Astrocyte of the hippocampus (primary cell): ENCODE results near the gene MGMT.

Experiments
- DNase-seq: peaks from one replicate; pipeline ENCODE4 v3.0.0; 2011; ENCODE audit warnings: low read depth, low spot score

Gene MGMT

DNA sequence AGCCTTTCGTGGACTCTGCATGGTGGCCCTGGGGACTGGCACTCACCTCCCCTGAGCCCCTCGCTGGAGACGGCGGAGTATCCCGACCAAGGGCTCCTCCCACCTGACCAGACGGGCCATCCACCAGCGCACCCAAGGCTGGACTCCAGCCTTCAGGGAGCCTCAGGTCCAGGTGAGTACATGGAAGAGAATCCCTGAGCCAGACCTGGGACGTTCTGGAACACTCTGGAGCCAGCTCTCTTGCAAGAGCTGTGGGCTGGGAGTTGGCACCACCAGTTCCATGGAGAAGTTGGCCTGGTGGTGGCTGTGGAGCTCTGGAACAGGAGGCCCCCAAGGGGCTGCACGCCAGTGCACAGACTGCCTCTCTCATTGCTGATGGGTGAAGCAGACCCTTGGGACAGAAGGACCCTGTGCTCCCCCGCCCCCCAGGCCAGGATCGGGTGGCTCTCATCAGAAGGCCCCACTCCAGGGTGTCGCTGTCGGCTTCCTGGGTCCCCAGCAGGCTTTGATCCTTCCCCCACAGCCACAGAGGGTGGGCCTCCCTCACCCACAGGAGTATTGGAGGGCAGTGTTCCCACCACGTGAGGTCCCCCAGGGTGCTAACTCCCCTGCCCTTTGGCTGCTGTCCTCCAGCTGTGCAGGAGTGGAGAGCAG lies 307.2 kb downstream of the MGMT start:
- no peak for DNase-seq

DNA sequence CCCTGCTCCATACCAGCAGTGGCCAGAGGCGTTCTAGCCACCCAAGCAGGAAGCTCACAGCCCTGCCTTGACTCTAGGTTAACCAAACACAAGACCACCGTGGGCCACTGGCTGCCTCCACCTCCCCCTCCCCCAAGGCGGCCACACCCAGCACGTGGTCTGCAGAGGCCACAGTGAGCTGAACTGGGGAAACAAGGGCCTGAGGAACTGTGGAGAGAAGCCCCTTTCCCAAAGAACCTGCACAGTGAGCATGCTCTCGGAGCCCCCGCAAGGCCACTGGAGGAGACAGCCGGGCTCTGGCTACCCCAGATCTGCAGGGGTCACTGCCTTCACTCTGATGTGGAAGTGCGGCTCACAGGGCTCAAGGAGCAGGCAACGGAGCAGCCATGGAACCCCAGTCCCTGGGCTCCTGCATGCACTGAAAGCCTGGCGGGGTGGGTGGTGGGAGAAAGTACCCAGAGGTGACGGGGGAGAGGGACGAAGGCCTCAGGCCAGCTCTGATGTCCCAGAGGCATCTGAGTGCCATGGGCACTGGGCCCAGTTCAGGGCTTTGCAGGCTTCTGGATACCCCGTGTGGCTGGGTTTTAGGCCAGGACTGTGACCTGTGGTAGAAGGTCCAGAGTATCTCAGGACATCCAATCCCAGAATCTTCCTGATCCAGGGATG lies 307.8 kb downstream of the MGMT start:
- DNase-seq: no peak

DNA sequence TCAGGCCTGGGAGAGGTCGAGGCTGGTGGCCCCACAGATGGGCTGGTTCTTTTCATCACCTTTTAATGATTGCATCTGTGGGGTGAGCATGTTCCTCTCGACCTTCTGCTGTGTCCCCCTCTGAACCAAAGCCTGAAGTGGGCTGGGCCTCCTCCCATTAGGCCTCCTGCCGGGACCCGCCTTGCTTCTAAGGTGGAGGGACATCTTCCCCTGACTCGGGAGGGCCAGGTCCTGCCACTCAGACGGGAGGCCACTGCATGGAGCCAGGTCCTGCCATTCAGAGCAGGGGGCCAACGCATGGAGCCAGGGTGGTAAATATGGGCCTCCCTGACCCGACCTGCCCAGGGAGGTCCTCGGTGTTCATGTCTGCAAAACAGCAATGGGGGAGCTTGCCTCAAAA lies 308.6 kb downstream of the MGMT start:
- no peak for DNase-seq

DNA sequence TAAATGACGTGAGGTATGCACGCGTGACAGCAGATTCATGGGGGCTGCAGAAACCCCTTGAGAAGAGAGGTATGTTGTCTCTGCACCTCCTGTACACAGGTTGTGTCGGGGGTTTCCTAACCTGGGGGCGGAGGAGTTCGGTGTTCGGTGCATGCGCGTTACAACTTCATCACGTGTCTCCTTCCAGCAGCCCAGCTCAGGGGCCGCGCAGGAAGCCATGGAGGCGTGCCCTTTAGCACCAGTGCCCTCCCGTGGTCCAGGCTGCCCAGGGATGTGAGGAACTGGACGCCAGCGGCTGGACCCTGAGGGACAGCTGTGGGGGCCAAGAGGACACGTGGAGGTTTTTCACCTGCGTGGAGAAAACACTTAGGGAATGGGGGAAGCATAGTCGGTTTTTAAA lies 310.6 kb downstream of the MGMT start:
- DNase-seq: no peak

DNA sequence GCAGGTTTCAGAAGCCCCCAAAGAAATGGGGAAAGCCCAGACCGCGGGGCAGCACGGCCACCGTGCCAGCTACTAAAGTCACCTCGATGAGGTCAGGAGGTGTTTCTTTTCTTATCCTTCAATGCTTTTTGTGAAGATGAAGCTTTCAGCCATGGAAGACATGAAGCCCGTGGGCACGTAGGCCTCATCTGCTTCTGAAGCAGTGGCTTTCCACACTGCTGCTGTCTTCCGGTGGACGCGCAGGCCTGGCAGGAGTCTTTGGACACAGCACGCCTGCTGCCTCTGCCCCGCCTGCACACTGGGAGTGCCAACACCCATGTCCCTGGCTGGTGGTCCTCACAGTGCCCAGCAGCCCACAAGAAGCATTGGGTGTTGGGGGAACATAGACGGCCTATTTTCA lies 311.5 kb downstream of the MGMT start:
- DNase-seq: no peak

DNA sequence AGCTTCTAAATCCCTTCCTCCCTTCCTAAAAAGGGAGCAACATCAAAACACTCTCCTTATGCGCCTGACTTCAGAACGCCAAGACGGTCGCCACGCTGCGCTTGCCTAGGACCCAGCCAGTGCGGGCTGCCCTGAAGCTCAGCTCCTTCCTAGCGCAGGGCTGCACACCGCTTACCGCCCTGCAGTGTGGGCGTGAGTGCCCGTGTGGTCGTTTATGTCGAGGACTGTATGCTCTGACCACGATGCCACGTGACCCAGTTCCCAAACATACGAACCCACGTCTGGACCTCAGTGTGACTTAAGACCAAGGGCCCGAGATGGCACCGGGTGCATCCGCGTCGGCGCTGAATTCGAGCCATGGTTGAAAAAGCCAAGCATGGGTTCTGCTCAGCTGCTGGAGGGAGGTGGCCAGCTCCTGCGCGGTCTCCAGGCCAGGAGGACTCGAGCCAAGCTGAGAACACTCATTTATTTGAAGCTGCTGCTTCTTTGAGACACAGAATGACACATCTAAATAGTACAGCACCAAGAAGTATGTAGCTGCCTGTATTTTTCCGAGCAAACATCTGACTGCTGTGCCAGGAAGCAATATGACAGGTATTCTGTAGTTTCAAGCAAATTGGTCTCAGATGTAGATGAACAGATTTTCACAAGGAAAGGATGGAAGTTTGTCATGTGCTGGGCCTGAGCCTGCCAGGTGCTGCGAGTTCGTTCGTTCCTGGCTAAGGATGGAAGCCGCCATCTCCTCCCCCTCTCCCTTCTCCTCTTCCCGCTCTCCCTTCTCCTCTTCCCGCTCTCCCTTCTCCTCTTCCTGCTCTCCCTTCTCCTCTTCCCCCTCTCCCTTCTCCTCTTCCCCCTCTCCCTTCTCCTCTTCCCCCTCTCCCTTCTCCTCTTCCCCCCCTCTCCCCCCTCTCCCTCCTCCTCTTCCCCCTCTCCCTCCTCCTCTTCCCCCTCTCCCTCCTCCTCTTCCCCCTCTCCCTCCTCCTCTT lies 312.4 kb downstream of the MGMT start:
- no peak for DNase-seq

DNA sequence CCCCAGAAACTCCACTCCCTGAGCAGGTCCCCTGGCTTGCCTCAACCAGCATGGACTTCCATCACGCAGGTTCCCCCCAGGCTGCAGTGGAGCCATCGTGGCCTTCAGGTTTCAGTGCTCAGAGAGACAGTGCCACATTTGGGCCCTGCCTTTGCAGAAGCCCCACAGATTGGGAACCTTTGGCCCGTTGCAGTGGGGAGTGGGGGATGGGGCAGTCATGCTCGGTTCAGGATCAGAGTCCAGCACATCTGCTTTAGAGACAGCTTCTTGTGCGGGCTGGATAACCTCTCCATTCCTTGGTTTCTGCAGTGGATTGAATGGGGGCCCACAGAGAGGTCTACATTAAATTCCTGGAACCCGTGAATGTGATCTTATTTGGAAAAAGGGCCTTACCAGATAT lies 313.2 kb downstream of the MGMT start:
- DNase-seq: no peak

DNA sequence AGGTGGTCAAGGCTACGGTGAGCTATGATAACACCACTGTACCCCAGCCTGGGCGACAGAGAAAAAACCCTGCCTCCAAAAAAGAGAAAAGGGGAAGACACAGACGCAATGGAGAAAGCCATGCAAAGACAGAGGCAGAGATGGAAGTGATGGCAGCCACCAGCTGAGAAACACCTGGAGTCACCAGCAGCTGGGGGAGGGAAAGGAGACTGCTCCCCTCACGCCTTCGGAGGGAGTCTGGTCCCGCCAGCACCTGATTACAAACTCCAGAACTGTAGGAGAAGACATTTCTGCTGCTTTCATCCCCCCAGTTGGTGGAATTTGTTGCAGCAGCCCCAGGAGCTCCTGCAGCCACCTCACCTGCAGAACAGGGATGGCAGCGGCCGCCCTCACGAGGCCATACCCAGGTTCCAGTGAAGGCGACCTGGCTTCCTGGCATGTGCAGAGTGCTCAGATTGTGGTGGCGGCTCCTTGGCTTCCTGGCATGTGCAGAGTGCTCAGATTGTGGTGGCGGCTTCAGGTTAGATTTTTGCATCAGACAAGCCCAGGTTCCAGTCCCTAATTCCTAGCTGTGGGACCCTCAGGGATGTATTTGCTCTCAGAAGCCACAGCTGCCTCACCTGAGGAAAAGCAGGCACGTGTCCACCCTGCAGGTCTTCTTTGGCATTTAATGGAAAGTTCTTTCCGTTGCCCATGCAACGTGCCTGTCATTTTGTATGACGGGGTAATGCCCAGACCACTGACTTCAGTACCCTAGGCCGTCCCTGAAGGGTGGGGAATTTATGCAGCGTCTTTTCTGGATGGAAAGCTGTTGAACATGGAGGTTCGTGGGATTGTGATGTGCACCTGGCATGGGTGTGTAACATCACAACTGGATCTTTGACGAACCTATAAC lies 314.1 kb downstream of the MGMT start:
- DNase-seq: no peak

DNA sequence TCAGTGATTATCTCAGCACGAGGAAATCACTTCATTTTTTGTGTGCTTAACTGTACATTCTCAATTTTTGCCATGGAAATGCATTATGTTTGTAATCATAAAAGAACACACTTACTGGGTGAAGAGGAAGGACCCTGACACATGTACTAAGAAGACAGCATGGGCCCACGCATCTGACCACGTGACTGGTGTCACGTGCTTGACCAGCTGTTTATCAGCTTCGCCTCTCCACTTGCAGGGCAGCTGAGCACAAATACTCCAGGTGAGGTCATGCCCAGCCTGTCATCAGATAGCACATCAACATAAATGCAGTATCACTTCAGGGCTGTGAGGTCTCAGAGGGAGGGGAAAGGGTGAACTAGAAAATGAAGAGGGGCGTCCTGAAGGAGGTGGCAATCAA lies 317.2 kb downstream of the MGMT start:
- DNase-seq: no peak

DNA sequence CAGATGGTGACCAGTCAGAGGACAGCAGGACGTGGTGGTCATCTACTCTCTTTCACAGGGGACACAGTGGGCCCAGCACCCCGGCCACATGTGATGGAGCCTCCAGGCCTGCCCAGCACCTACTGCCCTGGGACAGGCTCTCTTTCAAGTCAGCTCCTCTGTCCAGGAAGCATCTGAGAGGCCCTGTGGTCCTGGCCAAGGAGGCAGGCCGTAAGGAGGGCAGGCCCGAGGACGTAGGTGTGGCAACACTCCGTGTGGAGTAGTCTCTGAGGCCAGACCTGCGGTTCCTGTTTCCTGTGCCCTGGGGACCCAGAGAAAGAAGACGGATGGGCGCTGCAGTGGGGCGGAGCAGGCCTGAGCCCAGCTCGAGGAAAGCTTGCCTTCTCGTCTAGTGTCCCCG lies 317.9 kb downstream of the MGMT start:
- DNase-seq: no peak

DNA sequence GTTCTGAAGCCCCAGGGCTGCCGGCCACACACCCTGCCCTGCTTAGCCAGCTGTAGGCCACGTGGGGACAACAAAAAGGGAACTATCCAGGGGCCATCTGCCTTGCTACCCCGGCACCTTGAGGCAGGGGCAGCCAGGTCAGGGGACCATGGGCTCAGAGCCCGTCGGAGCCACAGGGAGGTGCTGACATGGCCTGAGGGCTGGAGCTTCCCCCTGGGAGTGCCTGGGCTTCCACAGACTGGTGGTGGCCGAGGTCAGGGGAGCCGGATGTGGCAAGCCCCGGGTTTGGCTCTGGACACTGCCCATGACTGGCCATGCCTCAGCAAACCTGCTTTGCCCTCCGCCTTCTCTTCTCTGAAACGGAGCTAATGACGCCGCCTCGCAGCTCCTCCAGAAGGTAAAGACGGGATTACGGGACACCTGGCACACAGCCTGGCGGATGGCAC lies 318.5 kb downstream of the MGMT start:
- DNase-seq: no peak

DNA sequence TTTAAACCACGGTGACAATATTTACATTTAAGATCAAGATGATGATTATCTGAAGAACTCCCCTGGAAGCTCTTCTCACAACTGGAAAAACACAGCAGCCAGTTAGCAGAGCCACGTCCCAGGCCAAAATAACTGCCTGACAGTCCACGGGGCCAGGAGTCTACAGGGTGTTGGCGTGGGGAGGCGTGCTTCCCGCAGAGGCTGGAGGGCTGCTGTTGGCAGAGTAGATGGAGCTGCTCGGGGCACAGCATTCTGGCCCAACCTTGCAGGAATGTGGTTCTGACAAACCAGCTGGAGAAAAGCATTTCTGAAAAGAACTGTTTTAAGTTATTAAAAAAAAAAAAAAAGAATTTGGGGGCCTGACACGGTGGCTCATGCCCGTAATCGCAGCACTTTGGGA lies 319.2 kb downstream of the MGMT start:
- DNase-seq: no peak

DNA sequence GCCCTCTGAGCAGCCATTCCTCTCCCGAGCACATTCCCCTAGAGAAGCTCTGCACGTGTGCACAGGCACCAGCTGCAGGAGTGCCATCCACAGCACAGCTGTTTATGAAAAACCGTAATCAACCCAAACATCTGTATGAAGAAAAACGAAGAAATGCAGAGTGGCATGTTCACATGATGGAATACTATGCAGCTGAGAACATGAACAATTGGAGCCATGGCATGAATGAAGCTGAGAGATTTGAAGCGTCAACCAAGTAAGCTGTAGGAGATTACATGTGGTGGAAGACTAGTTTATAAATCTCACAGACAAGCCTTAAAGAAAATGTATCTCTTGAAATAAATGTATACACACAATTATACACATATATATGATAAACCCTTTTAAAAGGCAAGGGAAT lies 320.5 kb downstream of the MGMT start:
- DNase-seq: no peak

DNA sequence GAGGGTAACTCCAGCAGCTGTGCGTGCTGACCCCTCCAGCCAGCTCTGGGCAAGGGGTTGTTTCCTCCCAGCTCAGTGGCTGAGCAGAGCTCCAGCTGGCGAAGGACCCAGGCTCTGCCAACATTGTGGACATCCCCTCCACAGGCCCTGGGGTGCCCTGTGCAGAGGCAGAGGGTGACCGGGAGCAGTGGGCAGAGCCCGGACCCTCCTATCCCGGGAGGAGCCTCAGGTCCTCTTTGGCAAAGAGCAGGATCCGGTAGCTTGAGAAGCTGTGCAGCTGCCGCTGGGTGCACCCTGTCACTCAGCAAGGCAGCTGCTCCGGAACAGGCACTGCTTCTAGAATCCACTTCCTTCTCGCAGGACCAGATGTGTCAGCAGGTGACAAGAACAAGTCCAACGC lies 321.2 kb downstream of the MGMT start:
- no peak for DNase-seq

DNA sequence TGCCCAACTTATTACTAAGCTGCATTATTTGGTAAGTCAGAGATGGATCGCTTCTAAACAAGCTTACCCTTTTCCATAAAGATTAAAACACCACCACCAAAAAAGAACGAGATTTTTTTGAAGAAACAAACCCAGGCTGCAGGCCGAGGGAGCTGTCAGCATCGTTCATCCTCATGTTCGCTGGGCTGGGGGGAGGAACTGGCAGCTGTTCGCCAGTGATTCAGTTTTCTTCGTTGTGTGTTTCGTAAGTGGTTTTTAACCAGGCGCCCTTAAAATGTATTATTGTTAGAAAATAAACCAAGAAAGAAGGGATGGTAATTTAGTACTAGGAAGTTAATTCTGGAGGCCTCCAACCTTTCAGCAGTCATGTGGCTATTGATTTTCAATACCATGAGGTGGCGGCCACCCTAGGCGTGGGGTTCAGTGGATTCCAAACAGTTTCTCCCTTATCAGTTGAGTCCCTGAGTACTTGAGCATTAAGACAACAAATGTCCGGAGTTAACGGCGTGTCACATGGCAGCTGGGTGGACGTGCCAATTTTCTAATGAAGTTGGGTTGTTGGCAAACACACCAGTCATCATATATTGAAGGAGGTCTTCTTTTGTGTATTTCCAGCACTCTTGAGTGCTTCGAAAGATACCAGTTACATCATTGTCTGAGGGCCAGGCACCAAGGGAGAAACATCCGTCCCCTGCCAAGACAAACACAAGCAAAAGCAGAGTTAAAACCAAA lies 323.8 kb downstream of the MGMT start:
- DNase-seq: no peak

DNA sequence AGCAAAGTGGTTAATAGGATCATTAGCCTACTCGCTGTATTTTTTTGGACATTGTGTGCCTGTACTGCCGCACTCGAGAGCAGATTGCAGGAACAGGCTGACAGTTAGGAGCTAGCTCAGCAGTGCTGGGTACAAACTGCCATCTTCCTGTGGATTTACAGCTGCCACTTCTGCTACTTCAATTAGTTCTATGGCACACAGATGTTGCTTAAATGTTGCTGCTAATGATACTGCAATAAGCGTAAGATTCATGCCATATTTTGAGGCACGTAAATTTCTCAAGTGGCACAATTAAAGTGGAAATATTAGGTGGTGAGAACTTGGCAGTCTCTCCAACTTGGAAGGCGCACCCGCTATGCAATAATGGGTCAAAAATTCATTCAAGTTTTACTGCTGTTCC lies 325.1 kb downstream of the MGMT start:
- DNase-seq: no peak

DNA sequence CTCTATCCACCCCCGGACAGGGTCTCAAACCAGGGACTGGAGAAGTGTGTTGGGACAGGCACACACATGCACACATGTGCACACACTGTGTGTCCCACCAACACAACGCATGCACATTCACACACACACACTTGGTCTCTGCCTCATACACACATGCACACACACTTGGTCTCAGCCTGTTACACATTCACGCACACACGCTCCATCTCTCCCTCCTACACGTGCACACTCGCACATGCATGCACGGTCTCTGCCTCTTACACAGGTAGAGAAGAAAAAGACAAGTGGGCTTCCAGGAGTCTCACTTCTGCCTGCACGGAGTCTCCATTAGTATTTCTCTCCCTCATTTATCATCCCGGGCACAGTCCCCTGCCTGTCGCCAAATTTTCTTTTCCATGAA lies 325.8 kb downstream of the MGMT start:
- DNase-seq: no peak

DNA sequence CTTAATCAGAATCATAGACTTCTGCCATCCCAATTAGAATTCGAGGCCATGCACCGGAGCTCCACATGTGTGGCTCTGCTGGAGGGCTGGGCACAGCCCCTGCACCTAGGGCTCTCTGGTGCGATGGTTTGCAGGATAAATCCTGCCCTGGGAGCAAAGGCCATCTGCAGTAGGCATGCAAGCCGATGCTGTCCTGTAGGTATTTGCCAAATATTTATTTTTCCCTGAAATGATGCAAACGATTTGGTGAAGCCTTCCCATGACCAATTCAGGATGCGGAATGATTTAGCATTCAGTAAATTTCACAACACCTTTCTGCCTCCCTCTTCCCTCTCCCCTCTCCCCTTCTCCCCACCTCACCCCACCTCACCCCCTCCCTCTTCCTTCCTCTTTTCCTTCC lies 326.4 kb downstream of the MGMT start:
- no peak for DNase-seq

DNA sequence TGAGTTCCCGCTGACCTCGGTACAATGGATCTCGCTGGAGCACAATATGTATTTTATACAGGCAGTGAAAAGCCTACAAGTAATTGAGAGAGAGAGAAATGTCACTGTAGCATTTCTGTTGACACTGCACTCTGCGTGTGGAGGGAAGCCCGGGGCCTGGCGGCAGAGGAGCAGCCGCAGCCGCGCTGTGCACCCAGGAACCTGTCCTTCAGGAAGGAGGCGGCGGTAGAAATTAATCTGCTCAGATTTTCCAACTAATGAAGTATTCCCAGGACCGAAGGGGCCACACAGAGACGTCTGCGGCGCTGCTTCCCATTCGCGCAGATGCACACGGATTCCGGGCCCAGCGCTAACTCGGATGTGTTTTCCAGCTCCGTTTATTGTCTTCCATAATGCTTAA lies 327.0 kb downstream of the MGMT start:
- no peak for DNase-seq

DNA sequence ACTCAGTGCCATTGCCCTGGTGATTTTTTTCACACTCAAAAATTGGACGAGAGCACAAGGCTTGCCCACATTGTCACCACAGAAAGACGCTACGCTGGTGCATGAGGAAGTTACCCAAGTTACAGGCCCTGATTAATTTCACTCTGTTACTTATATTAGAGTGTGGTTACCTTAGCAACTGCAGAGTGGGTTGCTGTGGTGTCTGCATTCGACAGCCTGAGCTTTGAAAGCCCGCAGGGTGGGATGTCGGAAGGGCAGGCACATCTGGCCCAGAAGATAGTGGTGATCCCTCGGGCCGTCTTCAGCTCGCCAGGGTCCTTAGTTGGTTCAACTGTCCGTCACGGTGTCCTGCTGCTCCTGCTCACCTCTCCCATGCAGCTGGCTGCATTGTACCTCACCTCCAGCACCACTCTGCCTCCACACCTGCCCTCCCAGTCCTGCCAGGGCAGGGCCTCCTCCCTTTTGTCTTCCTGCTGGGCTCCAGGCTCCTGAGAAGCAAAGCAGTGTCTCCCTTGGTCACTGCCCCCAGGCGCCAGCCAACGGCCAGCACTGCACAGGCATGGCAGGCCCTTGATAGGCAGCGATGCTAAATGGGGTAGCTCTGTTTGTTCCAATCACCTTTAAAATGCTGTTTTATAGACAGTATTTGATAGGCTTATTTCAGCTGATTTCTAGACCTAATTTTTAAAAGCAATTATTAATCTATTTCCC lies 329.8 kb downstream of the MGMT start:
- DNase-seq: no peak
